ENCODE results near the gene COPG2.

GRCh38 chr7:130485734-130486113 lies 182.8 kb downstream of the COPG2 start:
- TF ChIP-seq, protein P1, sequence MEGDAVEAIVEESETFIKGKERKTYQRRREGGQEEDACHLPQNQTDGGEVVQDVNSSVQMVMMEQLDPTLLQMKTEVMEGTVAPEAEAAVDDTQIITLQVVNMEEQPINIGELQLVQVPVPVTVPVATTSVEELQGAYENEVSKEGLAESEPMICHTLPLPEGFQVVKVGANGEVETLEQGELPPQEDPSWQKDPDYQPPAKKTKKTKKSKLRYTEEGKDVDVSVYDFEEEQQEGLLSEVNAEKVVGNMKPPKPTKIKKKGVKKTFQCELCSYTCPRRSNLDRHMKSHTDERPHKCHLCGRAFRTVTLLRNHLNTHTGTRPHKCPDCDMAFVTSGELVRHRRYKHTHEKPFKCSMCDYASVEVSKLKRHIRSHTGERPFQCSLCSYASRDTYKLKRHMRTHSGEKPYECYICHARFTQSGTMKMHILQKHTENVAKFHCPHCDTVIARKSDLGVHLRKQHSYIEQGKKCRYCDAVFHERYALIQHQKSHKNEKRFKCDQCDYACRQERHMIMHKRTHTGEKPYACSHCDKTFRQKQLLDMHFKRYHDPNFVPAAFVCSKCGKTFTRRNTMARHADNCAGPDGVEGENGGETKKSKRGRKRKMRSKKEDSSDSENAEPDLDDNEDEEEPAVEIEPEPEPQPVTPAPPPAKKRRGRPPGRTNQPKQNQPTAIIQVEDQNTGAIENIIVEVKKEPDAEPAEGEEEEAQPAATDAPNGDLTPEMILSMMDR (conservative IDR thresholded peaks at IDR 0.05; ENCODE audit: low read depth in 2 of 2) = no peak
- TF ChIP-seq EZH2 (IDR thresholded peaks at IDR 0.05; ENCODE audit: low read depth, unreplicated experiment) (no peak), POLR2AphosphoS5 (IDR thresholded peaks at IDR 0.05; ENCODE audit: low read depth) (no peak), REST (IDR thresholded peaks at IDR 0.05; ENCODE audit: unreplicated experiment) (no peak), EZH2phosphoT487 (IDR thresholded peaks at IDR 0.05; ENCODE audit: unreplicated experiment) (no peak), CREB1 (CRISPR knock-in tag; IDR thresholded peaks at IDR 0.05; ENCODE audit: low read depth) (no peak), STAT1 (IDR thresholded peaks at IDR 0.05; ENCODE audit: unreplicated experiment) (no peak), JUNB (IDR thresholded peaks at IDR 0.05; ENCODE audit: unreplicated experiment) (no peak), ZNF114 (CRISPR knock-in tag; IDR thresholded peaks at IDR 0.05) (no peak), ZNF331 (CRISPR knock-in tag; IDR thresholded peaks at IDR 0.05; ENCODE audit: low read depth) (no peak), ETS1 (IDR thresholded peaks at IDR 0.05) (no peak)
